ENCODE results near the gene REG4.

REG4 gene

GRCh38 chr1:119799003-119799402, 12.3 kb downstream of the REG4 start:
- no peak for TF ChIP-seq ZNF565 (CRISPR knock-in tag; conservative IDR thresholded peaks at IDR 0.05; ENCODE audit: low read depth)
- TF ChIP-seq TCF4 (CRISPR knock-in tag; IDR thresholded peaks at IDR 0.05; ENCODE audit: borderline replicate concordance): no peak
- no peak for TF ChIP-seq ISL1 (CRISPR knock-in tag; IDR thresholded peaks at IDR 0.05)
- no peak for TF ChIP-seq TSHZ2 (CRISPR knock-in tag; IDR thresholded peaks at IDR 0.05)
- TF ChIP-seq, protein P1, sequence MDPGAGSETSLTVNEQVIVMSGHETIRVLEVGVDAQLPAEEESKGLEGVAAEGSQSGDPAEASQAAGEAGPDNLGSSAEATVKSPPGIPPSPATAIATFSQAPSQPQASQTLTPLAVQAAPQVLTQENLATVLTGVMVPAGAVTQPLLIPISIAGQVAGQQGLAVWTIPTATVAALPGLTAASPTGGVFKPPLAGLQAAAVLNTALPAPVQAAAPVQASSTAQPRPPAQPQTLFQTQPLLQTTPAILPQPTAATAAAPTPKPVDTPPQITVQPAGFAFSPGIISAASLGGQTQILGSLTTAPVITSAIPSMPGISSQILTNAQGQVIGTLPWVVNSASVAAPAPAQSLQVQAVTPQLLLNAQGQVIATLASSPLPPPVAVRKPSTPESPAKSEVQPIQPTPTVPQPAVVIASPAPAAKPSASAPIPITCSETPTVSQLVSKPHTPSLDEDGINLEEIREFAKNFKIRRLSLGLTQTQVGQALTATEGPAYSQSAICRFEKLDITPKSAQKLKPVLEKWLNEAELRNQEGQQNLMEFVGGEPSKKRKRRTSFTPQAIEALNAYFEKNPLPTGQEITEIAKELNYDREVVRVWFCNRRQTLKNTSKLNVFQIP (CRISPR knock-in tag; IDR thresholded peaks at IDR 0.05; ENCODE audit: borderline replicate concordance, low read depth): no peak
- TF ChIP-seq, protein P2, sequence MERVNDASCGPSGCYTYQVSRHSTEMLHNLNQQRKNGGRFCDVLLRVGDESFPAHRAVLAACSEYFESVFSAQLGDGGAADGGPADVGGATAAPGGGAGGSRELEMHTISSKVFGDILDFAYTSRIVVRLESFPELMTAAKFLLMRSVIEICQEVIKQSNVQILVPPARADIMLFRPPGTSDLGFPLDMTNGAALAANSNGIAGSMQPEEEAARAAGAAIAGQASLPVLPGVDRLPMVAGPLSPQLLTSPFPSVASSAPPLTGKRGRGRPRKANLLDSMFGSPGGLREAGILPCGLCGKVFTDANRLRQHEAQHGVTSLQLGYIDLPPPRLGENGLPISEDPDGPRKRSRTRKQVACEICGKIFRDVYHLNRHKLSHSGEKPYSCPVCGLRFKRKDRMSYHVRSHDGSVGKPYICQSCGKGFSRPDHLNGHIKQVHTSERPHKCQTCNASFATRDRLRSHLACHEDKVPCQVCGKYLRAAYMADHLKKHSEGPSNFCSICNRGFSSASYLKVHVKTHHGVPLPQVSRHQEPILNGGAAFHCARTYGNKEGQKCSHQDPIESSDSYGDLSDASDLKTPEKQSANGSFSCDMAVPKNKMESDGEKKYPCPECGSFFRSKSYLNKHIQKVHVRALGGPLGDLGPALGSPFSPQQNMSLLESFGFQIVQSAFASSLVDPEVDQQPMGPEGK (CRISPR knock-in tag; IDR thresholded peaks at IDR 0.05; ENCODE audit: borderline replicate concordance): no peak
- TF ChIP-seq ZNF8 (CRISPR knock-in tag; IDR thresholded peaks at IDR 0.05): no peak
- TF ChIP-seq, protein P3, sequence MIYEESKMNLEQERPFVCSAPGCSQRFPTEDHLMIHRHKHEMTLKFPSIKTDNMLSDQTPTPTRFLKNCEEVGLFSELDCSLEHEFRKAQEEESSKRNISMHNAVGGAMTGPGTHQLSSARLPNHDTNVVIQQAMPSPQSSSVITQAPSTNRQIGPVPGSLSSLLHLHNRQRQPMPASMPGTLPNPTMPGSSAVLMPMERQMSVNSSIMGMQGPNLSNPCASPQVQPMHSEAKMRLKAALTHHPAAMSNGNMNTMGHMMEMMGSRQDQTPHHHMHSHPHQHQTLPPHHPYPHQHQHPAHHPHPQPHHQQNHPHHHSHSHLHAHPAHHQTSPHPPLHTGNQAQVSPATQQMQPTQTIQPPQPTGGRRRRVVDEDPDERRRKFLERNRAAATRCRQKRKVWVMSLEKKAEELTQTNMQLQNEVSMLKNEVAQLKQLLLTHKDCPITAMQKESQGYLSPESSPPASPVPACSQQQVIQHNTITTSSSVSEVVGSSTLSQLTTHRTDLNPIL (CRISPR knock-in tag; IDR thresholded peaks at IDR 0.05; ENCODE audit: low read depth): no peak
- no peak for TF ChIP-seq PPARA (CRISPR knock-in tag; IDR thresholded peaks at IDR 0.05; ENCODE audit: borderline replicate concordance)
- no peak for TF ChIP-seq ESRRG (CRISPR knock-in tag; IDR thresholded peaks at IDR 0.05)
- TF ChIP-seq TOX (CRISPR knock-in tag; IDR thresholded peaks at IDR 0.05; ENCODE audit: borderline replicate concordance): no peak
- no peak for TF ChIP-seq ZFP3 (CRISPR knock-in tag; IDR thresholded peaks at IDR 0.05)
- no peak for TF ChIP-seq CSRNP3 (CRISPR knock-in tag; IDR thresholded peaks at IDR 0.05)
- TF ChIP-seq GLIS3 (CRISPR knock-in tag; IDR thresholded peaks at IDR 0.05): no peak
- no peak for TF ChIP-seq RARB (CRISPR knock-in tag; IDR thresholded peaks at IDR 0.05)
- no peak for TF ChIP-seq BACH2 (CRISPR knock-in tag; IDR thresholded peaks at IDR 0.05; ENCODE audit: borderline replicate concordance)
- TF ChIP-seq ZC3H10 (CRISPR knock-in tag; IDR thresholded peaks at IDR 0.05): no peak
- no peak for TF ChIP-seq ARNTL (CRISPR knock-in tag; IDR thresholded peaks at IDR 0.05; ENCODE audit: borderline replicate concordance, low read depth)
- ATAC-seq: no peak

DNA sequence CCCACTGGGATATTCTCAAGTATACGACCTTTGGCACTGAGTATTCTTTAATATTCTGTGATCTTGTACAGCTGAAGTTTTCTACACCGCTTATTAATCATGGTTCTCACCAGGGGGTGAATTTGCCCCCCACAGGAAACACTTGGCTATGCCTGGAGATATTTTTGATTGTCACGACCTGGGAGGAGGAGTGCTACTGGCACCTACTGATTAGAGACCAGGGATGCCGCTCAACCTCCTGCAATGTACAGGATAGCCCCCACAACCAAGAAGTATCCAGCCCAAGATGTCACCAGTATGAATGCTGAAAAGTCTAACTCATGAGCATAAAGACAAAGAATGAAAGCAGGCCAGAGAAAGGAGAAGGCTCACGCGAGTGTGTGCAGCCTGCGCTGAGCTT, 13.7 kb downstream of the REG4 start:
- ATAC-seq: no peak
- TF ChIP-seq, protein P1 (CRISPR knock-in tag; IDR thresholded peaks at IDR 0.05; ENCODE audit: borderline replicate concordance, low read depth): no peak
- no peak for TF ChIP-seq TOX (CRISPR knock-in tag; IDR thresholded peaks at IDR 0.05; ENCODE audit: borderline replicate concordance)
- no peak for TF ChIP-seq ZNF8 (CRISPR knock-in tag; IDR thresholded peaks at IDR 0.05)
- no peak for TF ChIP-seq TCF4 (CRISPR knock-in tag; IDR thresholded peaks at IDR 0.05; ENCODE audit: borderline replicate concordance)
- TF ChIP-seq CSRNP3 (CRISPR knock-in tag; IDR thresholded peaks at IDR 0.05): no peak
- no peak for TF ChIP-seq ZC3H10 (CRISPR knock-in tag; IDR thresholded peaks at IDR 0.05)
- TF ChIP-seq BACH2 (CRISPR knock-in tag; IDR thresholded peaks at IDR 0.05; ENCODE audit: borderline replicate concordance): no peak
- TF ChIP-seq ZNF70 (CRISPR knock-in tag; IDR thresholded peaks at IDR 0.05): no peak
- TF ChIP-seq ZFP30 (CRISPR knock-in tag; IDR thresholded peaks at IDR 0.05): no peak
- TF ChIP-seq GLIS3 (CRISPR knock-in tag; IDR thresholded peaks at IDR 0.05): no peak
- TF ChIP-seq TSHZ2 (CRISPR knock-in tag; IDR thresholded peaks at IDR 0.05): no peak
- TF ChIP-seq, protein P2 (CRISPR knock-in tag; IDR thresholded peaks at IDR 0.05; ENCODE audit: borderline replicate concordance): no peak
- no peak for TF ChIP-seq RARB (CRISPR knock-in tag; IDR thresholded peaks at IDR 0.05)
- TF ChIP-seq OSR1 (CRISPR knock-in tag; IDR thresholded peaks at IDR 0.05): no peak
